GM19467 (cell line): ENCODE measurements around the gene SLC25A25.

Source experiments
- ATAC-seq: cut with Tn5 transposase; IDR thresholded peaks from one replicate; pipeline ENCODE4 v1.9.1; 2021; ENCODE audit warnings: mild to moderate bottlenecking, moderate library complexity; ENCODE audit not compliant: unreplicated experiment

The SLC25A25 gene

DNA sequence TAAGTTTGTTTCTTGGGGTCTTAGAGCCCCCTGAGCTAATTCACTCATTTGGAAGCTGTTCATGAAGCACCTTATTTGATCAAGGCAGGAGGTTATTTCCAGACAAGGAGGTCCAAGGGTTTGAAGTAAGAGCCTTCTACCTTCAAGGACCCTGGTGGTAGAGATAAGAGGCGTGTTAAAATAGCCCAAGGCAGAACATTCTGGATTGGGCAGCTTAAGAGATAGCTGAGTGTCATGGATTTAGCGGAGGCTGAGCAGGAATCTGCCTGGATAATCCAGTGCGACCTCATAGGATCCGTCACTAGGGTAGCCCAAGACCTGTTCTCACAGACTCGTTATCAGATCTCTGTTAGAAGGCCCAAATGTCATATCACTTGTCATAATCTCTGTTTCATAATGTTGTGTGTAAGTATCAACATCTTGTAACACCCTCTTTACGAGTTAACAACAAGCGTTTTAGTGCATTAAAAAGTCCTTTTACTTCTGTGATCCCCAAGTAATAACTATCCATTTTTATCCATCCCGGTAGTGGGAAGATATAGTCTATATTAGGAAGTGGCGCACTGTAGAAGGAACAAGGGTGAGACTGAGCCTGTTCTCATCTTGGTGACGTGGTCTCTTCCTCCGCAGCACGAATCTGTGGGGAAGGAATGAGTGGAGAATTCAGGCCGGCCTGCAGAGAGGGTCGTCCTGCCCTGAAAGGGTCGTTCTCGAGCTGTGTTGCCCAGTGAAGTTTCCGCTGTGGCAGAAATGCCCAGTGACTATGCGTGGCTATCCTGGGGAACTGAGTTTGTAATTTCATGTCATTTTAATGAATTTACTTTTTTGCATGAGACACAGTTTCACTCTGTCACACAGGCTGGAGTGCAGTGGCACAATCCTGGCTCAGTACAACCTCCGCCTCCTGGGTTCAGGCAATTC lies 28.8 kb downstream of the SLC25A25 start:
- ATAC-seq, result no peak

DNA sequence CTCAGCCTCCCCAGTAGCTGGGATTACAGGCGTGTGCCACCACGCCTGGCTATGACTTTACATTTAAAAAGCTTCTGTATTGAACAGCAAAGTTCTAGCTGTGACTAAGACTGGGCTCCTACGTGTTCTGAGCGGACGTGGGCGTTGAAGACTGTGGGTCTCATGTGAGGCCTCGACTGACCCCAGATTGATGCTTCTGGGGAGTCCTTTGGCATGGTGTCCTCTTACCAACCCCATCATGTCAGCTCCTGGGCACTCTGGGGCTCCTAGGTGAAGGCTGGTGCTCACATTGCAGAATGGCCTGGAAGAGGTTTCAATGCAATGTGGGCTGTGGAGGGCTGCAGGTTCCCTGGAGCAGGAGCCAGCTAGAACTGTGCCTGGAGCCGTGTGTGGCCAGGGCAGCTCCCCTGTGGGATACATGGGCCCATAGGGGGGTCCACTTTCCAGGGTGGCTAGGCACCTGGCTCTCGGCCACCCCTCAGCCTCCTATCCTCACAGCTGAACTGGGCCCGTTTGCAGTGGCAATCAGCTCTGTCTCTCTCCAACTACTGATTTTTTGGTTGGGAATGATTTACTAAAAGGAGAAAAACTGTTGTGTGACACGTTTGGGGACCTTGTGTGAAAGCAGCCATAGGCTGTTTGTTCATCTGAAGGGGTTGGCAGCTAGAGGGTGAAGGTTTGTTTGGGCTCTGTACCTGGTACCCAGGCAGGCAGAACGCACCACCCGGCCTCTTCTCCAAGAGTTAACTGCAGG lies 29.7 kb downstream of the SLC25A25 start:
- no peak for ATAC-seq

DNA sequence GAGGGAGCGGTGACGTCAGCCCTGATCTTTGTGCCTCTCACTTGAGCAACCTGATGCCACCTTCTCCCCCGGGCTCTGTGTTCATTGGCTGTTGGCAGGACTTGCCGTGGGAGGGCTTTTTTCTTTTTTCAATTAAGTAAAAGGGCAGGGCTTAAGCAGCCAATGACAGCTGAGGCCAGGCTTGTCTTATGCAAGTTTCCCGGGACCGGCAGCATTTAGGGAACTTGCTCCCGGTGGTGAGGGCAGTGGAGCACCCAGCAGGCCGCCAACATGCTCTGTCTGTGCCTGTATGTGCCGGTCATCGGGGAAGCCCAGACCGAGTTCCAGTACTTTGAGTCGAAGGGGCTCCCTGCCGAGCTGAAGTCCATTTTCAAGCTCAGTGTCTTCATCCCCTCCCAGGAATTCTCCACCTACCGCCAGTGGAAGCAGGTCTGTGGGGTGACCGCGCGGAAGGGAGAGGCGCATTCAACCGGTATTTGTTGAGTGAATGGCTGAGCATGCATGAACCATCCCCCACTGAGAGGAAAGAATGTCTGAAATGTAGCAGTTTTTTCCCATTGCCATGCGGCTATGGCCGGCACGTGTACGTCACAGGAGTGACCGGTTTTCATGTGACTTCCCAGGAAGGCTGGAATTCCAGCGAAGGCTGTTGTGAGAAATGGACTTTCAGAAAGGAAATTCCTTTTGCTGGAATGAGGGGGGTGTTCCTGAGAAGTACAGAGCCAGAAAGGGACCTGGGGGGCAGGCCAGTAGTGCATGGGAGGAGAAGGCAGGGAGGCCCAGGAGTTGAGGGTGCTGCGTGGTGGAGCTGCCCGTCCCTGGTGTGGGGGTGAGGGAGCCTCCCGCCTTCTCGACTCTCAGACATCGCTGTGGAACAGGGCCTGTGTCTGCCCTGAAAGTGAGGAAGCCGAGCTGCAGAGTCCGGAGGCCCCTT lies 30.5 kb downstream of the SLC25A25 start:
- no peak for ATAC-seq

DNA sequence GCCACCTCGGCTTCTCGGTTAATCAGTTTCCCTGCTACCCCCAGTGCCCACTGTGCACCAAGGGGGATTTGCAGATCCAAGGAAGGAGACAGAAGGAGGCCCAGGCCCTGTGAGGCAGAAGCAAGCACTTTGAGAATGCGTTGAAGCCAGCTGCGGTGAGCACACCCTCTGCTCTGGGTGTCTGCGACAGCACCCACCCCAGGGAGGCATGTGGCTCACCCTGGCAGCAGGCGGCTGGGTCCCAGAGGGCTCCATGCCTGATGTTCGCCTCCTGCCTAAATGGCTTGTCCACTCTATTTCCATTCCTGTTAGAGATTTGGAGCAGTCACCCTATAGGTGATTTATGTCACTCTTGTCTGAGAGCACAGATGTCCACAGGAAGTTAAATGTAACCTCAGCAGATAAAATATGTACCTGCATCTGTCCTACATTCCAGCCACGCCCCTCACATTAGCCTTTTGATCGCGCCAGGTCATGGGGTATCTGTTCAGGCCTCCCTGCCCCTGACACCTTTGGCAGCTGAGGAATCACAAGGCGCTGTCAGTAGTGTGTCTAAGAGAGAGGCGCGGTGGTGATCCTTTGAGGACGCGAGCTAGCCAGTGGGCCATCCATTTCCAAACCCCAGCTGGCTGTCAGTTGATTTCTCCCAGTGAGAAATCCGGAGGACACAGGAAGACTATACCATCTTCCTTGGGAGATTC lies 31.3 kb downstream of the SLC25A25 start:
- ATAC-seq, result no peak

DNA sequence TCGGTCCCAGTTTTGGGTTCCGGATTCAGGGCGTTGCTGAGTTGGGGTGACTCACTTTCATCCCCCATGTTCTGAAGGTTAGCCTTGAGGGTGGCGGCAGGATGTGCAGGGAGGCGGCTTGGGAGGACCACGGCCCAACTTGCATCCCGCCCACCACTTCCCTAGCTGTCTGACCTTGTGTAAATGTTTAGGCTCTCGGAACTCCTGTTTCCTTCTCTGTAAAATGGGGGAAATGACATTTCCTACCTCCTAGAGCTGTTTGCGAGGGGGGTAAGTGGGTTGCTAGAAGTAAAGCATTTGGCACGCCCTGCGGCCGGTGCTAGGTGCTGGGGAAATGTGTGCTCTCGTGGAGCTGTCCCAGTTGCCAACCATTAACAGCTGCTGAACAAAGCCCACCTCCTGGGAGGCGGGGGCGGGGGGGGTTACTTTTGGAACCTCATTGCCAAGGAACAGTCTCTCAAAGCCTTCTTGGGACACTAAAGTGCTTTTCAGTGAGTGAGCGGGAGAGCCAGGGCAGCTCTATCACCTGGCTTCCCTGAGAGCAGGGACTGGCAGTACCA lies 32.0 kb downstream of the SLC25A25 start:
- ATAC-seq, result no peak

DNA sequence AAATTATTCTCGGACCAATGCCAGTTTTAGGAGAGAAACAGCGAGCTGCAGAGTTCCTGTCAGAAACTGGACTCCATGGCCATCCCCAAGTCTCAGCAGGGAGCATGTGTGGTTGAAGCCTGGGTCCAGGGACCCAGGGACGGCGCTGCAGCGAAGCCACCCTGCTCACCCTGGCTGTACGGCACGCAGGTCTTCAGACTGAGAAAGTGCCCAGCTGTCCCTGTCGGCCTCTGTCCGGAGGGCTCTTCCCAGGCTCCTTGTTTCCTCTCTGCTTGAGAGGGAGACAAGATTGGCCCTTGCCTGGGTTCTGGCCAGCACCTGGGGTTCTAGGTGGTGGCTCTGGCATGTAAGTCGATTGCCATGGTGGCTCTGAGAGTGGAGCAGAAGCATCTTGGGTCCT lies 32.5 kb downstream of the SLC25A25 start:
- no peak for ATAC-seq

DNA sequence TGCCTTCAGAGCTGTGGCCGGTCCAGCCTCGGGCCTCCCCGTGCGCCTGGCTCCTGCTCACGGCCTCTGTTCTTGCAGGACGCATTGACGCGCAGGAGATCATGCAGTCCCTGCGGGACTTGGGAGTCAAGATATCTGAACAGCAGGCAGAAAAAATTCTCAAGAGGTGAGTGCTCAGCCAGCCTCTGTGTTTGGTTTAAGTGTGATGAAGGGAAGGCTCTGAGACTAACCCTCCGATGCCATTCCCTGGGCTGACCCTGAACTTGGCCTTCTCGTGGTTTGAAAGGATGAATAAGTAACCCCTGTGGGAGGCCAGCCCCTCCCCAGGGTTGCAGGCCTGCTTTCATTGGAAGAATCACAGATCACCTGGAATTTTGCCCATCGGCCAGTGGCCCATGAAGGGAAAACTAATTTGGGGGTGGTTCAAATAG lies 33.2 kb downstream of the SLC25A25 start:
- no peak for ATAC-seq

DNA sequence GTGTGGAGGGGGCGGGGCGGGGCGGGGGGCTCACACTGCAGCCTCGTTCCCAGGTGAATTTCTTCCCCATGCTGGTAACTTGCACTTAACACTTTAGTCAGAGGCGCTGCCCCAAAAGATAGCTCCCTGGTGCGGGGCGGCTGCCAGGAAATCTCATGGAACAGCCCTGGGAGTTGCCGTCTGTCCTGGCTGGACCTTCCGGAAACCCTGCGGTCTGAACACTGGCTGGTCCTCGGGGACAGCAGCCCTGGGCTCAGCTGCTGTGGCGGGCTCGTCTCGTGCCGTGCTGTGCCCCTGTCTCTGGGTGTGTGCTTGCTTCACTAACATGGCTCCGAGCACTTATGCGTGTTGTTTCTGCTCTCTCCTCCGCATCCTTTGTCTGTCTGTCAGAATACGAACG lies 33.7 kb downstream of the SLC25A25 start:
- ATAC-seq, result no peak

DNA sequence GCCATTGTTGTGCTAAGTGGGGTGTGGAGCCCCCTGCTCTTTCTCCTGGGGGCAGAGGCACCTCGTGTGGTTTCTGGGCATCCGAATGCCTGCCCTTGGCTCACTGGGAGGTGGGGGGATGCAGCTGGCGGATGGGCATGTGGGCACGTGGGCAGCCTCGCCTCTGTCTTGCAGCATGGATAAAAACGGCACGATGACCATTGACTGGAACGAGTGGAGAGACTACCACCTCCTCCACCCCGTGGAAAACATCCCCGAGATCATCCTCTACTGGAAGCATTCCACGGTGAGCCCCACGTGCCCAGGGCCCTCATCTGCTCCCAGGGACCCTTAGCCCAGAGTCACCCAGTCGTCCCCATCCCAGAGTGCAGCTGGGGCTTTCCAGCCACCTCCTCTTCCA lies 34.2 kb downstream of the SLC25A25 start:
- no peak for ATAC-seq

DNA sequence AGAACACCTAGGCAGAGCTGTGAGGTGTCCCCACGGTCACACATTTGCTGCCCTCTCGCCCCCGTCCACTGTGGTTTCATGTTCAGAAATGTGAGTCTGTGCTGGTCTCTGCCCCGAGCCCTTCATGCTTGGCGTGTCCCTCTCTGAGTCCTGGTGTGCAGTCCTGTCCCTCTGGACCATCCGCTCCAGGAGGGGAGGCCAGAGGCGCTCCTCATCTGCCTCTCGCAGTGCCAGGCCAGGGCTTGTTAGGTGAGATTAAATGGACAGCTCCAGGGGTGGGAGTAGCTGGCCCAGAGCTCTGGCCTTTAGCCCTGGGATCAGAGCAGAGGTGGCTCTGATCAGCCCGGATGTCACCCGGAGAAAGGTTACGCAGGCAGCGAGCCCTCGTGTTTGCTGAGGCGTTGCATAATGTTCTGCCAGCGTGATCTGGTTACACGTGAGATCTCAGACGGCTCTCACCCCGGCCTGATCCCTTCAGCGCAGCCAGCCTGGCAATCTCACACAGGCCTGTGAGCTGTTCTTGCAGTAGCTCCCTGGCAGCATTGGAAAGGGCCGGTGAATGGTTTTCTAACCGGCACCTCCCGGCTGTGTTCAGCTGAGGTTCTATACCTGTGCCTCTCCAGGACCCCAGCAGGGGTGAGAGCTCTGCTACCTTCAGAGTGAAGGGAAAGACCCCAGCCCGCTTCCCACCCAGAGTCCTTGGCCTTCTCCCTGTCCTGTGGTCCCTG lies 35.0 kb downstream of the SLC25A25 start:
- ATAC-seq, result no peak

DNA sequence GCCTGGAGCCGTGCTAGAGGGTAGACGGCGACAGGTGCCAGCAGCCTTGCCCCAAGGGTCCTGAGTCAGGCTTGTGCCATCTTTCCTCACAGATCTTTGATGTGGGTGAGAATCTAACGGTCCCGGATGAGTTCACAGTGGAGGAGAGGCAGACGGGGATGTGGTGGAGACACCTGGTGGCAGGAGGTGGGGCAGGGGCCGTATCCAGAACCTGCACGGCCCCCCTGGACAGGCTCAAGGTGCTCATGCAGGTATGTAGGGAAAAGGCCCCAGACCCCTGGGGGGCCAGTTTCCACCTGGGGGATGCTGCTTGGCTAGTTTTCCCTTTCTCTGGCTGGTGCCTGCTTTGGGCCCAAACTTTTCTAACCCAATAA lies 35.5 kb downstream of the SLC25A25 start:
- ATAC-seq, result no peak

DNA sequence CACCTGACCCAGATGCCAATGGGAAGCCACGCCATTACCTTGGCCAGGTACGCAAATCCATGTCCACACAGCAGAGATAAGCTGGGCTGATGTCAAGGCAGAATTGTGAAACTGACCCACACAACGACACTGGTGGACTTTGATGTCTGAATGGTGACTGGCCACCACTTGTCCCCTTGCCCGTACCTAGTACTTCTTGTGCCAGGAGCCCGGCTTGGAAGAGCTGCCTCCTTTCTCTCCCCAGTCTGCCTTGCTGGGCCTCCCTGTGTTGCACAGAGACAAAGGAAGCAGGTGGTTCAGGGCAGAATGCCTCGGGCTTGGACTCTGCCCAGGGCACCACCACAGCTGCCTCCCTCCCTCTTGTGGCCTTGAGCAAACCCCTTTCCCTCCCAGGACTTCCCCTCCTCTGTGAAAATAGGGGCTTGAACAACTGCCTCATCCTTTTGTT lies 36.2 kb downstream of the SLC25A25 start:
- no peak for ATAC-seq

DNA sequence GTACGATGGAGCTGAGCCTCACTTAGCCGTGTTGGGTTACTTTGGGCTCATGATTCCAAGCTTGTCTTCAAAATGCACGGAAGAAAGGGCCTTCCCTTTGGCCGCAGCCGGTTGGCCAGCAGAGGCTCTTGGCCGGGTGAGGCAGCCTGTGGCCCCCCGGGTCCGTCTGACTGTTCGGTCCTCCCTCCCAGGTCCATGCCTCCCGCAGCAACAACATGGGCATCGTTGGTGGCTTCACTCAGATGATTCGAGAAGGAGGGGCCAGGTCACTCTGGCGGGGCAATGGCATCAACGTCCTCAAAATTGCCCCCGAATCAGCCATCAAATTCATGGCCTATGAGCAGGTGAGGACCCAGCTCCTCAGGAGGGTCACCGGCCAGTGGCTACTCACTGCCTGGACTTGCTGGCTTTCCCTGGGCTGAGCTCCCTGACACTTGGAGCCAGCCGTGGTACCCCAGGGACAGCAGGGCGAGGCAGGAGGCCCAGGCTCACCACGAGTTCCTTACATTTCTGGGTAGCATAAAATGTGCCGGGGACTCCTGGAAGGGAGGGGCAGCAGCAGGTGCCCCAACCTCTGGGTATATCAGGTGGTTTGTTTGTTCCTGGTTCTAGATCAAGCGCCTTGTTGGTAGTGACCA lies 37.6 kb downstream of the SLC25A25 start:
- no peak for ATAC-seq

DNA sequence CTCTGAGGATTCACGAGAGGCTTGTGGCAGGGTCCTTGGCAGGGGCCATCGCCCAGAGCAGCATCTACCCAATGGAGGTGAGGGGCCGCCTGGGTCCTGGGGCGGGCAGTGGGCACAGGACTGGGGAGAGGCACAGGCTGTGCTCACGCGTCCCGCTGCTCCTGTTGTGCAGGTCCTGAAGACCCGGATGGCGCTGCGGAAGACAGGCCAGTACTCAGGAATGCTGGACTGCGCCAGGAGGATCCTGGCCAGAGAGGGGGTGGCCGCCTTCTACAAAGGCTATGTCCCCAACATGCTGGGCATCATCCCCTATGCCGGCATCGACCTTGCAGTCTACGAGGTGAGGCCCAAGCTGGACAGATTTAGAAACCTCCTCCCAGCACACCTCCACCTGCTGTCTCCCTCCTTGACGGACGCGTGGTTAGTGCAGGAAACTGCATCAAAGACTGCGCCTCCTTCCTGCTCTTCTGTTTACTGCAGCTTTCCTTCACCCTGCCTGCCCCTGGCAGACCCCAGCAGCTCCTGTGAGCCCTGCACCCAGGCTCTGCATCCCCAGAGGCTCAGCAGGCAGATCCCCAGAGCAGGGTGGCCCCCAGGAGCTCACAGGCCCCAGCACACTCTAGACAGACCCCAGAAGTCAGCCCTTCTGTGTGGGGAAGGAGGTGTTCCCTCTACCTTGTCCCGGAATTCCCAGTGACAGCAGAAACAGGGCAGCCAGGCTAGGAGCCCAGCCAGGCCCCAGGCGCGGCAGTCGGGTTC lies 38.3 kb downstream of the SLC25A25 start:
- ATAC-seq, result no peak

DNA sequence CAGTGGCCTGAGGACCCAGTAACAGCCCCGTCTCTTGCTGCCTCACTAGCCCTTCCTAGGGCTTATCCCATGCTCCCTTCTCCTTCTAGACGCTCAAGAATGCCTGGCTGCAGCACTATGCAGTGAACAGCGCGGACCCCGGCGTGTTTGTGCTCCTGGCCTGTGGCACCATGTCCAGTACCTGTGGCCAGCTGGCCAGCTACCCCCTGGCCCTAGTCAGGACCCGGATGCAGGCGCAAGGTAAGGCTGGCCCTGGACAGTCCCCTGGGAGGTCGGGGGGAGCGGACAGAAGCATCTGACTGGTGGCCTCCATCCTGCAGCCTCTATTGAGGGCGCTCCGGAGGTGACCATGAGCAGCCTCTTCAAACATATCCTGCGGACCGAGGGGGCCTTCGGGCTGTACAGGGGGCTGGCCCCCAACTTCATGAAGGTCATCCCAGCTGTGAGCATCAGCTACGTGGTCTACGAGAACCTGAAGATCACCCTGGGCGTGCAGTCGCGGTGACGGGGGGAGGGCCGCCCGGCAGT lies 39.0 kb downstream of the SLC25A25 start:
- no peak for ATAC-seq

DNA sequence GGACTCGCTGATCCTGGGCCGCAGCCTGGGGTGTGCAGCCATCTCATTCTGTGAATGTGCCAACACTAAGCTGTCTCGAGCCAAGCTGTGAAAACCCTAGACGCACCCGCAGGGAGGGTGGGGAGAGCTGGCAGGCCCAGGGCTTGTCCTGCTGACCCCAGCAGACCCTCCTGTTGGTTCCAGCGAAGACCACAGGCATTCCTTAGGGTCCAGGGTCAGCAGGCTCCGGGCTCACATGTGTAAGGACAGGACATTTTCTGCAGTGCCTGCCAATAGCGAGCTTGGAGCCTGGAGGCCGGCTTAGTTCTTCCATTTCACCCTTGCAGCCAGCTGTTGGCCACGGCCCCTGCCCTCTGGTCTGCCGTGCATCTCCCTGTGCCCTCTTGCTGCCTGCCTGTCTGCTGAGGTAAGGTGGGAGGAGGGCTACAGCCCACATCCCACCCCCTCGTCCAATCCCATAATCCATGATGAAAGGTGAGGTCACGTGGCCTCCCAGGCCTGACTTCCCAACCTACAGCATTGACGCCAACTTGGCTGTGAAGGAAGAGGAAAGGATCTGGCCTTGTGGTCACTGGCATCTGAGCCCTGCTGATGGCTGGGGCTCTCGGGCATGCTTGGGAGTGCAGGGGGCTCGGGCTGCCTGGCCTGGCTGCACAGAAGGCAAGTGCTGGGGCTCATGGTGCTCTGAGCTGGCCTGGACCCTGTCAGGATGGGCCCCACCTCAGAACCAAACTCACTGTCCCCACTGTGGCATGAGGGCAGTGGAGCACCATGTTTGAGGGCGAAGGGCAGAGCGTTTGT lies 39.6 kb downstream of the SLC25A25 start:
- no peak for ATAC-seq
